Mesenchymal stem cell (in vitro differentiated cells and primary cell): Measurements from ENCODE around the gene TLK1.

Experiments
- DNase-seq: peaks from one replicate; pipeline ENCODE4 v3.0.0-alpha.2; 2013
- H2AFZ ChIP-seq: one replicate; pipeline ENCODE4 v1.6.1; 2013; ENCODE audit warnings: low read depth, mild to moderate bottlenecking, control low read depth, inconsistent platforms, low read length, moderate library complexity
- H2AK5ac ChIP-seq: 2 replicates; pipeline ENCODE4 v1.6.1; 2013; ENCODE audit warnings: low read length, moderate library complexity, mild to moderate bottlenecking, inconsistent platforms; ENCODE audit not compliant: severe bottlenecking
- H2BK120ac ChIP-seq: one replicate; pipeline ENCODE4 v1.6.1; 2013; ENCODE audit warnings: low read depth, mild to moderate bottlenecking, inconsistent platforms, low read length, moderate library complexity
- H2BK12ac ChIP-seq, 2 experiments: one replicate each; pipeline ENCODE4 v1.6.1; 2013; ENCODE audit warnings: inconsistent platforms in 2 of 2, low read length in 2 of 2, mild to moderate bottlenecking in 2 of 2, moderate library complexity in 2 of 2, control low read depth in 1 of 2
- H2BK15ac ChIP-seq: one replicate; pipeline ENCODE4 v1.6.1; 2013; ENCODE audit warnings: mild to moderate bottlenecking, low read depth, inconsistent platforms; ENCODE audit not compliant: poor library complexity, severe bottlenecking
- H2BK5ac ChIP-seq: 2 replicates; pipeline ENCODE4 v1.6.1; 2013; ENCODE audit warnings: low read depth, mild to moderate bottlenecking, low read length, control low read depth, inconsistent platforms; ENCODE audit not compliant: poor library complexity, severe bottlenecking
- H3K14ac ChIP-seq, 2 experiments: one replicate each; pipeline ENCODE4 v1.6.1; 2013; ENCODE audit warnings: inconsistent platforms in 2 of 2, low read length in 2 of 2, control low read depth in 1 of 2, mild to moderate bottlenecking in 1 of 2, moderate library complexity in 1 of 2
- H3K18ac ChIP-seq, 2 experiments: one replicate each; pipeline ENCODE4 v1.6.1; 2013; ENCODE audit warnings: inconsistent platforms in 2 of 2, low read length in 2 of 2, control low read depth in 1 of 2, low read depth in 1 of 2, mild to moderate bottlenecking in 1 of 2
- H3K23ac ChIP-seq, 2 experiments: one replicate each; pipeline ENCODE4 v1.6.1; 2013; ENCODE audit warnings: inconsistent platforms in 2 of 2, low read length in 2 of 2, mild to moderate bottlenecking in 2 of 2, moderate library complexity in 2 of 2, control low read depth in 1 of 2
- H3K27ac ChIP-seq: 2 replicates; pipeline ENCODE4 v1.5.1; 2013; ENCODE audit warnings: mild to moderate bottlenecking, moderate library complexity, low read length, control low read depth, inconsistent platforms; ENCODE audit not compliant: poor library complexity, severe bottlenecking
- H3K27me3 ChIP-seq, 2 experiments: 2 replicates each; pipeline versions ENCODE4 v1.6.1 to v1.7.0; 2013; ENCODE audit warnings: low read length in 2 of 2, mild to moderate bottlenecking in 2 of 2, moderate library complexity in 2 of 2, control low read depth in 1 of 2, inconsistent platforms in 1 of 2; ENCODE audit not compliant: control insufficient read depth in 1 of 2, insufficient read depth in 1 of 2
- H3K36me3 ChIP-seq, 2 experiments: 2 replicates each; pipeline versions ENCODE4 v1.6.1 to v1.7.0; 2013; ENCODE audit warnings: low read length in 2 of 2, control low read depth in 1 of 2, inconsistent platforms in 1 of 2, low read depth in 1 of 2, mild to moderate bottlenecking in 1 of 2; ENCODE audit not compliant: insufficient read depth in 2 of 2, control insufficient read depth in 1 of 2
- H3K4ac ChIP-seq, 2 experiments: one replicate each; pipeline ENCODE4 v1.6.1; 2013; ENCODE audit warnings: inconsistent platforms in 2 of 2, low read length in 2 of 2, mild to moderate bottlenecking in 2 of 2, moderate library complexity in 2 of 2, control low read depth in 1 of 2, low read depth in 1 of 2
- H3K4me1 ChIP-seq: 2 replicates; pipeline ENCODE4 v1.6.1; 2013; ENCODE audit warnings: low read depth, low read length, control low read depth; ENCODE audit not compliant: control insufficient read depth, insufficient read depth
- H3K4me2 ChIP-seq: 2 replicates; pipeline ENCODE4 v1.6.1; 2013; ENCODE audit warnings: low read length, mild to moderate bottlenecking, inconsistent platforms; ENCODE audit not compliant: poor library complexity, severe bottlenecking
- H3K4me3 ChIP-seq, 2 experiments: 2 replicates each; pipeline versions ENCODE4 v1.5.1 to v1.7.0; 2013; ENCODE audit warnings: low read length in 2 of 2, mild to moderate bottlenecking in 2 of 2, control low read depth in 1 of 2, low read depth in 1 of 2; ENCODE audit not compliant: insufficient read depth in 1 of 2
- H3K79me1 ChIP-seq: replicated peaks from 2 replicates; pipeline ENCODE4 v1.6.1; 2013; ENCODE audit warnings: mild to moderate bottlenecking, control low read depth, low read length, inconsistent platforms; ENCODE audit not compliant: poor library complexity, severe bottlenecking
- H3K9ac ChIP-seq: 2 replicates; pipeline ENCODE4 v1.7.0; 2013; ENCODE audit warnings: mild to moderate bottlenecking, low read length, moderate library complexity
- H3K9me3 ChIP-seq: 2 replicates; pipeline ENCODE4 v1.7.0; 2013; ENCODE audit warnings: mild to moderate bottlenecking, low read length; ENCODE audit not compliant: control insufficient read depth
- H4K8ac ChIP-seq: one replicate; pipeline ENCODE4 v1.6.1; 2013; ENCODE audit warnings: inconsistent platforms, mild to moderate bottlenecking, low read length, moderate library complexity
- H4K91ac ChIP-seq: one replicate; pipeline ENCODE4 v1.6.1; 2013; ENCODE audit warnings: mild to moderate bottlenecking, low read length, inconsistent platforms
- WGBS: methylation state at CpG from one replicate; pipeline ENCODE4 v1.1.7; 2013; ENCODE audit warnings: mixed read lengths; 5-methylcytosine and 5-hydroxymethylcytosine counted together

Gene TLK1

GRCh38 chr2:170973492-170974303 is 187.0 kb downstream of the TLK1 start:
- DNase-seq, result peak; percentile 69
- Histone ChIP-seq H3K18ac (peak overlapping the region; percentile 37 to 91), H2AK5ac (peak overlapping the region; percentile 9), H4K91ac (peak overlapping the region; percentile 8), H3K27ac (peak overlapping the region; percentile 35), H2BK15ac (peak overlapping the region; percentile 92), H3K36me3 (peaks cover 5 to 8% of the 10 kb centered on the region in 2 experiments), H3K9me3 (no peaks in the 10 kb centered on the region), H3K23ac (peak overlapping the region in 1 of 2 experiments; percentile 79), H3K4me3 (peak overlapping the region; percentile 63 to 83), H3K9ac (peak overlapping the region; percentile 95), H2BK120ac (peak overlapping the region; percentile 83), H3K4ac (peak overlapping the region; percentile 42 to 93), H3K79me1 (peaks cover 6% of the 10 kb centered on the region), H4K8ac (peak overlapping the region; percentile 82), H3K27me3 (no peaks in the 10 kb centered on the region), H3K14ac (peak overlapping the region in 1 of 2 experiments; percentile 92), H2BK12ac (peak overlapping the region in 1 of 2 experiments; percentile 32), H3K4me1 (peaks cover 11% of the 10 kb centered on the region), H2BK5ac (peak overlapping the region; percentile 66), H2AFZ (peak overlapping the region; percentile 68), H3K4me2 (peak overlapping the region; percentile 87)
- WGBS, result 11% methylated on average over 60 of the region's 67 CpGs

- Histone ChIP-seq H3K4ac (no peak overlapping the region), H4K8ac (no peak overlapping the region), H2AFZ (no peak overlapping the region), H3K14ac (no peak overlapping the region), H3K27ac (no peak overlapping the region), H3K4me1 (peaks cover 13% of the 10 kb centered on the region), H3K4me3 (peak overlapping the region in 1 of 2 experiments; percentile 83), H2BK5ac (no peak overlapping the region), H3K4me2 (peak overlapping the region; percentile 83), H2BK15ac (no peak overlapping the region), H3K23ac (no peak overlapping the region), H2BK120ac (no peak overlapping the region), H3K27me3 (no peaks in the 10 kb centered on the region), H2AK5ac (no peak overlapping the region), H3K18ac (no peak overlapping the region), H4K91ac (no peak overlapping the region), H3K9me3 (no peaks in the 10 kb centered on the region), H2BK12ac (no peak overlapping the region), H3K9ac (peak overlapping the region; percentile 95), H3K79me1 (peaks cover 10% of the 10 kb centered on the region), H3K36me3 (peaks cover 10 to 13% of the 10 kb centered on the region in 2 experiments)
- WGBS, result 24% methylated on average over 12 of the region's 12 CpGs
- DNase-seq, result no peak
These were observed 187.5 kb downstream of the TLK1 start for GRCh38 chr2:170973225-170973491.

- Histone ChIP-seq H3K23ac (no peak overlapping the region), H3K18ac (no peak overlapping the region), H3K14ac (no peak overlapping the region), H3K9ac (peak overlapping the region; percentile 95), H2AFZ (no peak overlapping the region), H3K27me3 (no peaks in the 10 kb centered on the region), H2AK5ac (no peak overlapping the region), H3K4me3 (peak overlapping the region in 1 of 2 experiments; percentile 83), H3K4me2 (no peak overlapping the region), H2BK120ac (no peak overlapping the region), H4K8ac (no peak overlapping the region), H3K4me1 (peaks cover 15% of the 10 kb centered on the region), H3K27ac (no peak overlapping the region), H3K79me1 (peaks cover 13% of the 10 kb centered on the region), H2BK12ac (no peak overlapping the region), H3K36me3 (peaks cover 16 to 19% of the 10 kb centered on the region in 2 experiments), H2BK15ac (no peak overlapping the region), H2BK5ac (no peak overlapping the region), H4K91ac (no peak overlapping the region), H3K4ac (no peak overlapping the region), H3K9me3 (no peaks in the 10 kb centered on the region)
- WGBS, result 87% methylated on average over 20 of the region's 20 CpGs
- DNase-seq, result no peak
These were observed 188.1 kb downstream of the TLK1 start for GRCh38 chr2:170972296-170973224.

GRCh38 chr2:170971071-170971470 is 189.6 kb downstream of the TLK1 start:
- no peak overlapping the region for H3K18ac ChIP-seq
- peaks cover 20% of the 10 kb centered on the region for H3K4me1 ChIP-seq
- H2BK120ac ChIP-seq, result no peak overlapping the region
- DNase-seq, result no peak
- H3K27ac ChIP-seq, result no peak overlapping the region
- H4K8ac ChIP-seq, result no peak overlapping the region
- WGBS, result 93% methylated on average over 3 of the region's 3 CpGs
- no peak overlapping the region for H2BK5ac ChIP-seq
- H2AK5ac ChIP-seq, result no peak overlapping the region
- H3K9ac ChIP-seq, result no peak overlapping the region
- no peak overlapping the region for H2BK15ac ChIP-seq
- peaks cover 13% of the 10 kb centered on the region for H3K79me1 ChIP-seq
- H3K4me2 ChIP-seq, result no peak overlapping the region
- no peak overlapping the region for H3K4me3 ChIP-seq
- no peak overlapping the region for H4K91ac ChIP-seq
- H3K36me3 ChIP-seq, result peaks cover 23 to 31% of the 10 kb centered on the region in 2 experiments
- no peak overlapping the region for H3K4ac ChIP-seq
- no peaks in the 10 kb centered on the region for H3K9me3 ChIP-seq
- no peak overlapping the region for H3K23ac ChIP-seq
- H2AFZ ChIP-seq, result no peak overlapping the region
- H3K27me3 ChIP-seq, result no peaks in the 10 kb centered on the region
- H3K14ac ChIP-seq, result no peak overlapping the region
- H2BK12ac ChIP-seq, result no peak overlapping the region
